Chondrocyte (in vitro differentiated cells): ENCODE data around the gene CENPT. TPM values are rescaled to one million over a fixed set of nuclear protein-coding genes. Genes with fewer than 3 reads are reported as not detected.

Experiments used
- DNase-seq: peaks from one replicate; pipeline ENCODE4 v3.0.0; 2021; ENCODE audit warnings: mixed read lengths, low spot score
- H3K27ac Mint-ChIP-seq: one replicate; pipeline ENCODE4 v1.8.0; 2021; ENCODE audit warnings: mild to moderate bottlenecking, moderate library complexity, mixed read lengths; ENCODE audit not compliant: unreplicated experiment
- H3K27me3 Mint-ChIP-seq: 2 replicates; pipeline ENCODE4 v1.8.0; 2021; ENCODE audit warnings: low read depth, mixed read lengths
- H3K36me3 Mint-ChIP-seq: 2 replicates; pipeline ENCODE4 v1.8.0; 2021; ENCODE audit warnings: low read depth, mixed read lengths
- H3K4me1 Mint-ChIP-seq: 2 replicates; pipeline ENCODE4 v1.8.0; 2021; ENCODE audit warnings: low read depth, mild to moderate bottlenecking, mixed read lengths
- H3K4me3 Mint-ChIP-seq: one replicate; pipeline ENCODE4 v1.8.0; 2021; ENCODE audit warnings: mild to moderate bottlenecking, moderate library complexity, mixed read lengths; ENCODE audit not compliant: unreplicated experiment
- H3K9me3 Mint-ChIP-seq: 2 replicates; pipeline ENCODE4 v1.8.0; 2021; ENCODE audit warnings: low read depth, mixed read lengths
- CTCF ChIP-seq: fragments of 200-600 bp; sonication (generic); IDR thresholded peaks from 2 replicates; pipeline ENCODE4 v1.5.0; 2021; ENCODE audit warnings: antibody characterized with exemption, mild to moderate bottlenecking, moderate library complexity
- total RNA-seq: library from RNA; stranded (reverse); gene quantifications from 3 replicates; pipeline ENCODE4 v1.2.1, GENCODE V29; 2021

CENPT gene
- total RNA-seq, 1 donor from 2014 or later, result 50.5 TPM

DNA sequence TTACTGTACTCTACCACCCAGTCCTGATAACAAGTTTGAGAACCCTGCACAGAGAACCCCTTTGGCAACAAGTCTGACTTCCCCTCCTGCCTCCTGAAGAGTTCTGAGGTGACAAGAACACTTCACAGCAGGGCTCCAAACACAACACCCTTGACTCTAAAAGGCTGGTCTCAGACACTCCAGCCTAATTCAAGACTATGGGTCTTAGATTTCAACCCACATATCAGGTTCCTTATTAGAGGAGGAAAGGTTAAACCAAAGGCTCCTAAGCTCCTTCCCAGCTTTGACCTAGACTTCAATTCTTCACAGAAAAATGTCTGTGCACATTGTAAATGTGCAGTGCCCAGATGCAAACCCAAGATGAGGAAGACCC is 64.2 kb downstream of the CENPT start:
- Mint-ChIP-seq H3K27ac (no peak overlapping the region), H3K36me3 (no peaks in the 10 kb centered on the region), H3K27me3 (no peaks in the 10 kb centered on the region), H3K4me1 (no peaks in the 10 kb centered on the region), H3K9me3 (no peaks in the 10 kb centered on the region), H3K4me3 (no peak overlapping the region)
- no peak for DNase-seq
- no peak for TF ChIP-seq CTCF

DNA sequence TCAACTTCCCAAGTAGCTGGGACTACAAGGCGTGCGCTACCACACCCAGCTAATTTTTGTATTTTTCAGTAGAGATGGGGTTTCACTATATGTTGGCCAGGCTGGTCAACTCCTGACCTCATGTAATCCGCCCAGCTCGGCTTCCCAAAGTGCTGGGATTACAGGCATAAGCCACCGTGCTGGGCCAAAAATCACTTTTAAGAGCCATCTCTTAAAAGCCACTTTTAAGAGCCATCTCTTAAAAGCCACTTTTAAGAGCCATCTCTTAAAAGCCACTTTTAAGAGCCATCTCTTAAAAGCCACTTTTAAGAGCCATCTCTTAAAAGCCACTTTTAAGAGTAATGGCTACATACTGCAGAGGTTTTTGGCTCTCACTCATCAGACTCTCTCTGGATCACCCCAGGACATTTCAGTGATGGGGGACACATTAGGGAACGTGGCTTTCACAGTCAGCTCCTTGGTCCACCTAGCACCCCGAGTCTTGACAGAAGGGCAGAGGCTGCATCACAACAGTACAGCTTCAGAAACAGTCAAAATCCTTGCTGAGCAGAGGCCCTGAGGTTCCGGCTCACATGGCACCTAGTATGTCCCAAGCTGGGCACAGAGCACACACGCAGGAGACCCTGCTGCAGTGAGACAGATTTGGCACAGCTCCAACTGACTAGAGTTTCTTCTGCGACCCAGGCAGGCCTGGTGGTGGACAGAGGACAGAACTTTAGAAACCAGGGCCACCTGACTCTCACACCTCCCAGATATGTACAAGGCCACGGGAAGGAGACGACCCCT is 64.7 kb downstream of the CENPT start:
- no peaks in the 10 kb centered on the region for H3K27me3 Mint-ChIP-seq
- no peaks in the 10 kb centered on the region for H3K9me3 Mint-ChIP-seq

DNA sequence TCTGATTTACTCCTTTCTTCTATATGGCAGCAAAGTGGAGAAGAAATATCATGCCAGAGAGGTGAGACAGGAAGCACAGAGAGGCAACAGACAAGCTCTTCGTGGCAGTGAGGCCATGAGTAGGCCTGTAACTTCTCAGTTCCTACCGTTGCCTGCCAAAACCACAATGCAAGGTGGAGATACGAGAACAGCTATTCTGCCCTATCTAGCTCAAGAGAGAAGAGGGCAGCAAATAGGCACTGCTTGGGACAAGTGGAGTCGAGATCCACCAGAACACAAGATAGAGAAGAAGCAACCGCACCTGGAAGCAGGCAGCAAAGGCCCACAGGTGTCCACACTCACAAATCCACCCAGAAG is 66.0 kb downstream of the CENPT start:
- Mint-ChIP-seq H3K9me3 (no peaks in the 10 kb centered on the region), H3K27me3 (no peaks in the 10 kb centered on the region), H3K4me3 (no peak overlapping the region), H3K27ac (no peak overlapping the region), H3K4me1 (no peaks in the 10 kb centered on the region), H3K36me3 (no peaks in the 10 kb centered on the region)
- no peak for DNase-seq
- no peak for TF ChIP-seq CTCF

More for the DNA sequence above, 64.7 kb downstream of the CENPT start:
- H3K36me3 Mint-ChIP-seq, result no peaks in the 10 kb centered on the region
- TF ChIP-seq CTCF, result no peak
- H3K27ac Mint-ChIP-seq, result no peak overlapping the region
- H3K4me1 Mint-ChIP-seq, result no peaks in the 10 kb centered on the region
- no peak for DNase-seq
- H3K4me3 Mint-ChIP-seq, result no peak overlapping the region

DNA sequence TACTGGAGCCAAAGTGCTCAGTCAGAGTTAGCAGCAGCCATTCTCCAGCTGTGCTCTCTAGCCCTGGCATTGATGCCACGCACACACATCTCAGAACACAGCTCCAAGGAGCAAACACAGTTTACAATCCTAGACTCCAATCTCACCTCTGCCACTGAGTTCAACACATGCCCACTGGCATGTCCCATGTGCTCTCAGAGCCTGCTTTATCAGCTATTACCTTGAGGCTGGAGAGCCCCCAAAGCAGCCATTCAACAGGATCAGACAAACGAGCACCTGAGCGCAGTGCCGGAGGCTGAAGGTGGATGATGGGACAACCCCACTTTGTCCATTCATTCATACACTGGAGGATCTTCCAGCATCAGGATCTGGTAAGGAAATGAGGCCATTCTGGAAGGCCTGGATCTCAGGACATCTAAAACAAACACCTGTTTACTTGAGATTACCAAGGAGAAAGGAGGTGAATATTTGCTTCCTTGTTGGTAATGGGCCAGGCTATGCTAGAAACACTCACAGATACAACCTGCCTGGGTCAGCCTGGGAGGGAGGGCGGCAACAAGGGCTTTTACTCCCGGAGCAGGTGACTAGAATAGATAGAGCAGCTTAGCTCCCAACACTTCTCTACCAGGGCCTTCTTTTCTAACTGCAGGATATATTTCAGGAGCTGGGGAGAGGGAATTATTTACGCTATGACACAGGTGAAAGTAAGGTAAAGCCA is 66.5 kb downstream of the CENPT start:
- DNase-seq, result no peak
- TF ChIP-seq CTCF, result no peak
- H3K36me3 Mint-ChIP-seq, result no peaks in the 10 kb centered on the region
- no peaks in the 10 kb centered on the region for H3K27me3 Mint-ChIP-seq
- no peaks in the 10 kb centered on the region for H3K9me3 Mint-ChIP-seq
- no peak overlapping the region for H3K27ac Mint-ChIP-seq
- H3K4me3 Mint-ChIP-seq, result no peak overlapping the region
- H3K4me1 Mint-ChIP-seq, result no peaks in the 10 kb centered on the region

- H3K27me3 Mint-ChIP-seq, result no peaks in the 10 kb centered on the region
- H3K9me3 Mint-ChIP-seq, result no peaks in the 10 kb centered on the region
- TF ChIP-seq CTCF, result no peak
- H3K4me1 Mint-ChIP-seq, result peaks cover 2% of the 10 kb centered on the region
- no peak overlapping the region for H3K27ac Mint-ChIP-seq
- H3K4me3 Mint-ChIP-seq, result no peak overlapping the region
- DNase-seq, result no peak
- H3K36me3 Mint-ChIP-seq, result no peaks in the 10 kb centered on the region
Measured at GRCh38 chr16:67779256-67780014, 68.1 kb downstream of the CENPT start.
